Suppressor macrophage treated with lipopolysaccharide for 4 hours (primary cell): ENCODE results near the gene CCPG1.
A peak's percentile ranks its signal among the peaks of the same experiment; 100 is the strongest.
"Not testable (repeated sequence)": the region's sequence is repeated elsewhere in the genome, so short reads cannot be mapped to it uniquely, and the experiment has no call there.

Experiments
- DNase-seq: peaks from one replicate; pipeline ENCODE4 v3.0.0-alpha.2; 2020

The CCPG1 gene, protein sequence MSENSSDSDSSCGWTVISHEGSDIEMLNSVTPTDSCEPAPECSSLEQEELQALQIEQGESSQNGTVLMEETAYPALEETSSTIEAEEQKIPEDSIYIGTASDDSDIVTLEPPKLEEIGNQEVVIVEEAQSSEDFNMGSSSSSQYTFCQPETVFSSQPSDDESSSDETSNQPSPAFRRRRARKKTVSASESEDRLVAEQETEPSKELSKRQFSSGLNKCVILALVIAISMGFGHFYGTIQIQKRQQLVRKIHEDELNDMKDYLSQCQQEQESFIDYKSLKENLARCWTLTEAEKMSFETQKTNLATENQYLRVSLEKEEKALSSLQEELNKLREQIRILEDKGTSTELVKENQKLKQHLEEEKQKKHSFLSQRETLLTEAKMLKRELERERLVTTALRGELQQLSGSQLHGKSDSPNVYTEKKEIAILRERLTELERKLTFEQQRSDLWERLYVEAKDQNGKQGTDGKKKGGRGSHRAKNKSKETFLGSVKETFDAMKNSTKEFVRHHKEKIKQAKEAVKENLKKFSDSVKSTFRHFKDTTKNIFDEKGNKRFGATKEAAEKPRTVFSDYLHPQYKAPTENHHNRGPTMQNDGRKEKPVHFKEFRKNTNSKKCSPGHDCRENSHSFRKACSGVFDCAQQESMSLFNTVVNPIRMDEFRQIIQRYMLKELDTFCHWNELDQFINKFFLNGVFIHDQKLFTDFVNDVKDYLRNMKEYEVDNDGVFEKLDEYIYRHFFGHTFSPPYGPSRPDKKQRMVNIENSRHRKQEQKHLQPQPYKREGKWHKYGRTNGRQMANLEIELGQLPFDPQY

DNA sequence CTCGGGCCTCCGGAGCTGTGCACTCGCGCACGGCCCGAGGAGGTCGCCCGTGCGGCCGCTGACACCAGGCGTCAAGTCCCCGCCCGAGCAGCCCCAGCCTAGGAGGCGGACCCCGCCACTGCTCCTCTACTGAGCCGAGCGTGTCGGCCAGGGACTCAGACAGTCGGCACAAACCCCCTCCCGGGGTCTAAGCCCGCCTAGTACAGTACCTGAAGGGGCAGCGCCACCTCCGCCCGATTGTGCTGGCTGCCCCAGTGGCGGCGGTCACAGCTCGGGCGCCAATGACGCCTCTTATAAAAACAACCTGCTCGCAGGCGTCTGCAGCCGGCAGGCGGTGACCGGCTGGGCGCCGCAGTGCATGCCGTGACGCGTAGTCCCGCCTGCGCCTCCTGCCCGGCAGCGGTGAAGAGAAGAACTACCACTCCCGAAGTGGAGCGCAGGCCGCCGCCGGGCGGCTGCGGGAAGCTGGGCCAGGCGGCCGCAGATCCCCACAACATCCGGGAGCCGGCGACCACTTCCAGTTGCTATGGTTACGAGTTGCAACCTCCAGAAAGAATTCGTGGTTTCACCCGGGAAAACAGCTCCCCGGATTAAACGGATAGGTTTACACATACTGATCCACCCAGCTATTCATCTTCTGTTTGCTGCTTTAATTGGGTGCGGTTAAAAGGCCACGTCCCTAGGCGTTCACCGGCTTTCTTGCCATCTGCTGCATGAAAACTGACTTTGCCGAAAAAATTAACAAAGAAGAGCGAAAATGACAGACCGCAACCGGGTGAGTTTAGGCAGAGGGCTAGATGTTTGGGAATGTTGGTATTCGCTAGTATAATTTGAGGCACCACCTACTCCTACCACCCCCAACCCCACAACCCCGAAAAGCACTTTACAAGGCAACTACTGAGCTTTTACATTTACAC, at the start of gene CCPG1, which contains the start of gene PIERCE2:
CCPG1 (minus strand) TSS at position 348 of the 917 bp plus-strand sequence. CDS start 18,935 bp downstream, outside the sequence.
PIERCE2 (plus strand) TSS at position 484 of the 917 bp plus-strand sequence; CDS start at position 758, 274 bp downstream.
- DNase-seq = peak; percentile 96

DNA sequence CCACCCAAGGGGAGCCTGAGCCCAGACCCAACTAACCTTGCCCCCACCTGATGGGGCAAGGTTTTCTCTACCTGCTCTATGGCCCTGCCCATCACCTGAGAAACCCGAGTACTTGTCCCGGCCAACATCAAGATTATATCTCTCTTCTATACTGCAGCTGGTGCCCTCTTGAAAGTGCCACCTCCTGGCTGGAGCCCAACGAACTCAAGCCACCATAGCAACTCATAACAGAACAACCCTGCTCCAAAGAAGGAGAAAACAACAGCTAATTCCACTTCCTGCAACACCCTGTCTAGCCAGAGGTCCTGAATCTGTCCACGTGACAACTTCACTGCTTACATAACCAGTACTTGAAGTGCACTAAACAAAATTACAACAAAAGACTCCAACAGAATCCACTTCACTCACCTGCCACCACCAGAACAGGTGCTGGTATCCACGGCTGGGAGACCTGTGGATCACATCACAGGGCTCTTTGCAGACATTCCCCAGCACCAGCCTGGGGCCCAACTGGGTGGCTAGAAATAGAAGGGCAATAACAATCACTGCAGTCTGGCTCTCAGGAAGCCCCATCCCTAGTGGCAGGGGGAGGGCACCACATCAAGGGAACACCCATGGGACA, 49.4 kb upstream of the CCPG1 start:
- no peak for DNase-seq

DNA sequence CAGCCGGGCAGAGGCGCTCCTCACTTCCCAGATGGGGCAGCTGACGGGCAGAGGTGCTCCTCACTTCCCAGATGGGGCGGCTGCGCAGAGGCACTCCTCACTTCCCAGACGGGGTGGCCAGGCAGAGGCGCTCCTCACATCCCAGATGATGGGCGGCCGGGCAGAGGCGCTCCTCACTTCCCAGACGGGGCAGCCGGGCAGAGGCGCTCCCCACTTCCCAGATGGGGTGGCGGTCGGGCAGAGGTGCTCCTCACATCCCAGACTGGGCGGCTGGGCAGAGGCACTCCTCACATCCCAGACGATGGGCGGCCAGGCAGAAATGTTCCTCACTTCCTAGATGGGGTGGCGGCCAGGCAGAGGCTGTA, 38.9 kb upstream of the CCPG1 start:
- not testable (repeated sequence) for DNase-seq

DNA sequence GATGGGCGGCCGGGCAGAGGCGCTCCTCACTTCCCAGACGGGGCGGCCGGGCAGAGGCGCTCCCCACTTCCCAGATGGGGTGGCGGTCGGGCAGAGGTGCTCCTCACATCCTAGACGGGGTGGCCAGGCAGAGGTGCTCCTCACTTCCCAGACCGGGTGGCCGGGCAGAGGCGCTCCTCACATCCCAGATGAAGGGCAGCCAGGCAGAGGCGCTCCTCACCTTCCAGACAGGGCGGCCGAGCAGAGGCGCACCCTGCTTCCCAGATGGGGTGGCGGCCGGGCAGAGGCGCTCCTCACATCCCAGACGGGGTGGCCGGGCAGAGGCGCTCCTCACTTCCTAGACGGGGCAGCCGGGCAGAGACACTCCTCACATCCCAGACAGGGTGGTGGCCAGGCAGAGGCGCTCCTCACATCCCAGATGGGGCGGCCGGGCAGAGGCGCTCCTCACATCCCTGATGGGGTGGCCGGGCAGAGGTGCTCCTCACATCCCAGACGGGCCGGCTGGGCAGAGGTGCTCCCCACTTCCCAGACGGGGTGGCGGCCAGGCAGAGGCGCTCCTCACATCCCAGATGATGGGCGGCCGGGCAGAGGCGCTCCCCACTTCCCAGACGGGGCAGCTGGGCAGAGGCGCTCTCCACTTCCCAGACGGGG, 38.3 kb upstream of the CCPG1 start:
- DNase-seq = not testable (repeated sequence)

DNA sequence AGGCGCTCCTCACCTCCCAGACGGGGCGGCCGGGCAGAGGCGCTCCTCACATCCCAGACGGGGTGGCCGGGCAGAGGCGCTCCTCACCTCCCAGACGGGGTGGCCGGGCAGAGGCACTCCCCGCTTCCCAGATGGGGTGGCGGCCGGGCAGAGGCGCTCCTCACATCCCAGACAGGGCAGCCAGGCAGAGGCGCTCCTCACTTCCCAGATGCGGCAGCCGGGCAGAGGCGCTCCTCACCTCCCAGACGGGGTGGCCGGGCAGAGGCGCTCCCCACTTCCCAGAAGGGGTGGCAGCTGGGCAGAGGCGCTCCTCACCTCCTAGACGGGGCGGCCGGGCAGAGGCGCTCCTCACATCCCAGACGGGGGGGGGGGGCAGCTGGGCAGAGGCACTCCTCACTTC, 37.8 kb upstream of the CCPG1 start:
- not testable (repeated sequence) for DNase-seq

DNA sequence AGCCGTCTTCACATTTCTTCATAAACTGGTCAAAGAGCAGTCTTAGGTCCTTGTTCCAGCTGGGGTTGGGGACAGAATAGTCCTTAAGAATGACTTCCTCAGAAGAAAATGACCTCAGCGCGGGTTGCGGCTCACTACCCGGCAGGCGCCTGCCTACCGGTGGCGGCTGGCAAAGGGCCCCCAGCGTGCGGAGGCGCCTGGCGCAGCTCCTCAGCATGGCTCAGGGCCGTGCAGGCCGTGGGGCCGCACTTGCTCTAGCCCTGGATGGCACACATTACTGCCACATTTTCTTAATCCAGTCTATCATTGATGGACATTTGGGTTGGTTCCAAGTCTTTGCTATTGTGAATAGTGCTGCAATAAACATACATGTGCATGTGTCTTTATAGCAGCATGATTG, 35.0 kb upstream of the CCPG1 start:
- DNase-seq = not testable (repeated sequence)

DNA sequence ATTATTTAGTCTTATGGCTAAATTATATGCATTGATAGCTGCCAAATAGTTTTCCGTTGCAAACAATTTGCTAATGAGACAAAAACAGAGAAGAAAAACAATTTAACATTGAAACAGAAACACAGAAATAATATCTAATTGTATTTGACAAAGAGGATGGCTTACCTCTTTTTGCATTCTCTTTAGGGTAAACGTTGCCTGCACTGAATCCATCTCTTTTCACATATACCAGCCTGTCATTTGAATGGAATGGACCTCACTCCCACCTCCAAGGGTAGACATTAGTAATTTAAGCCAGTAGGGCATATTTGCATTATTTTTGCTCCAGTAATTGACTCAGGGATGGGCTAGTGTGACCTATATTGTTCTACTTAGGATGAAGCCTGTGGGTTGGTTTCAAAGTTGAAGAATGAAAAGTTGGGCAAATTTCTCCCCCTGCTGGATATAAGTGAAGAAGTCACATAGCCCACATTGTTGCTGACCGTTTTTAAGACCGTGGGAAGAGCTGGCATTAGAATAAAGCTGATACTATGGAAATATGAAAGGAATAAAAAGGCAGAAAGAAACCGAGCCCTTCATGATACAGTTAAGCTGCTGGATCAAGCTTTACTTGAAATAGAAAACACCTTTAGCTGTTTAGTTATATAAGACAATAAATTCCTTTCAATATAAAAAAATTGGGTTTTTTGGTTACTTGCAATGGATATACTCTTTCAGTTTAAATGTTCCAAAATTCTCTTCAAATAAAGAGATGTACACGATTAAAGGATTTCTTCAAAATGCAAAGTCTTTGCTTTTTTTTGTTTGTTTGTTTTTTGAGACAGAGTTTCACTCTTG, 27.0 kb upstream of the CCPG1 start:
- DNase-seq = peak; percentile 58

DNA sequence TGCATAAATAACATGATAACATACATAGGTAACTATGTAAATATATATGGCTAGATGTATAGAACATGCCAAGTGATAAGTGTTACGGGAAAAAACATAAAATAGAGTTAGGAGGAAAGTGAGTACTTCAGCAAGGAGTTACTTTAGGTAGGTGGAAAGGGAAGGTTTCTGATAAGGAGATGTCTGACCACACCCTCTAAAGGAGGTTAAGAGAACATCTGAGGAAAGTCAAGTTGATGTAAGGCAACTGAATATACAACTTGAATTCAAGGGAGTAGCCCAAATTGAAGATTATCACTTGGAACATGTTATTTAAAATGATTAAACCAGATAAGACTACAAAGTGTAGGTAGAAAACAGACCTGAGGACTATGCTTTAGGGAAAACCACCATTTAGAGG, 13.9 kb upstream of the CCPG1 start:
- no peak for DNase-seq

DNA sequence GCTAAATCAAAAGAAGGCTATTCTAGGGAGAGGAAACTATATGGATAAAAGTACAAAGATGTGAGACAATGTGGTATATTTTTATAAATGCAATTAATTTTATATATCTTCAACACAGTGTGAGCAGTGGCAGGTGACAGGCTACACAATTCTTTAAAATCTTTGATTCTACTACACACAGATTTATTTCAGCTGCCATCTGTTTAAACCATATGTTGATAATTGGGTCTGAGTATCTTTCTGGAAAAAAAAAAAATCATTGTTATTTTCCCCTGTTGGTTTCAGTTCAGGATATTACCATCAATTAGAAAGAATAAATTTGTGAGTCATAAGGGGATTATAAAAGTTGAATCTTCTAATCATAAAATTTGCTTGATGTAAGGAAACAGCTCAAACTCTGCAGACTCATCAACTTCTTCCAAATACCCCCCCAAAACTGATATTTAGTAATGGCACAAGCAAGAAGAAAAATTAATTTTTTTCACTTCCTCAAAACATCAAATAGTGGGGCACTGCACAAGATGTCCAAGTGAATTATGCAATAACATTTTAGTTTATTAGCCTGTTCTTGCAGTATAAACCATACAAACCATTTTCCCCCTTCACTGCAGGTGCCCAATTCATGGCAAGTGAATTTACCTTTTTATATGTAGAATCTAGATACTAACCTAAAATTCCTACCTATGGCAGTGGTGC, 12.2 kb upstream of the CCPG1 start:
- DNase-seq = no peak

DNA sequence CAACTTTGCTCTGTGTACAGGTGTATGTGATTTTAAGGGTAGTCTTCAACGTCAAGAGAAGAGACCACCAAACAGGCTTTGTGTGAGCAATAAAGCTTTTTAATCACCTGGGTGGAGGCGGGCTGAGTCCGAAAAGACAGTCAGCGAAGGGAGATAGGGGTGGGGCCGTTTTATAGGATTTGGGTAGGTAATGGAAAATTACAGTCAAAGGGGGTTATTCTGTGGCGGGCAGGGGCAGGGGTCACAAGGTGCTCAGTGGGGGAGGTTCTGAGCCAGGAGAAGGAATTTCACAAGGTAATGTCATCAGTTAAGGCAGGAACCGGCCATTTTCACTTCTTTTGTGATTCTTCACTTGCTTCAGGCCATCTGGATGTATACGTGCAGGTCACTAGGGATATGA, 9.5 kb upstream of the CCPG1 start:
- DNase-seq = not testable (repeated sequence)

DNA sequence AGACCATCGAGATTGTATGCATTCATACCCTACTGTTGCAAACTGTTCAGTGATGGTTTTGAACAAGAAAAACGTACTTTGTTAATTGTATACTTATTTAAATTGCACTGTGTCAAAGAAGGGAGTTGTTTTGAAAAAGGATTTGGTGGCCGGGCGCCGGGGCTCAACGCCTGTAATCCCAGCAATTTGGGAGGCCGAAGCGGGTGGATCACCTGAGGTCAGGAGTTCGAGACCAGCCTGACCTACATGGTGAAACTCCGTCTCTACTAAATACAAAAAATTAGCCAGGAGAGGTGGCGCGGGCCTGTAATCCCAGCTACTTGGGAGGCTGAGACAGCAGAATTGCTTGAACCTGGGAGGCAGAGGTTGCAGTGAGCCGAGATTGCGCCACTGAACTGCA, 817 bp upstream of the CCPG1 start:
- not testable (repeated sequence) for DNase-seq

DNA sequence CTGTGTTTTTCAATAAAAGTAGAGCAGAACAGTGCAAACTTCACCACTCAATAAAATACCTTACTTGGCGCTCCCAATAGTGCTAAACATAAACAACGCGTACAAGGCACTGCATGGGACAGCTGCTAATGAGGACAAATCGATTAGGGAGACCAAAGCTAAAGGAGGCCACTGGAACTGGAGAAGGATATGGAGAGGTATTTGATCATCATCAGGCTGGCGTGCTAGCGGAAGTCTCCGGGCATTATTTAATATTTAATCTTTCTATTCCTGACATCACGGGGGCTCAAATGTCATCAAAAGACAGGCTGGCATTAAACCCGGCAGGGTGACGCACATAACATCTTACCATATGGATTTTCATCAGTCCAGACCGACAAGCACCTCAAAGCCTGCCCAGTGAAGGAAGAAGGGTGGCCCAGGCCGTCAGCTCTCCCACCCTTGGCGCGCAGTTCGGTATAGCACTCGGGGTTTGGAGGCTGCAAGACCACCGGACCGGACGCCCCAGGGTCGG, 604 bp downstream of the CCPG1 start:
- peak; percentile 65 for DNase-seq

DNA sequence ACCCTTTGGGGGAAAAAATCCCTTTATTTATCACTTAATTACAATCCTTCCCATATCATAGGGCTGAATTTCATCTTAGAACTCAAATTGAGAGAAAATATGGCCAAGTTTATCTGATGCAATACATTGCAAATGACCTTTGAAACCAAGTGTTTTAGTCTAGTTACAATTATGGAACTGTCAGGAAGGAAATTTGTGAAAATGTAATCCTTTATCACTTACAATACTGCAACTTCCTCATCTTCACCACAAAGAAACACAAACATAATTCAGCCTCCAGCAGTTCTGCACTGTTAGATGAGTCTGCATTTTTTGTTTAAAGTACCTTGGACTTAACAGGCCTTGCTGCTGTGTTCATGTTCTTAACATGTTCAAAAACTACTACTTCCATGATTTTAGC, 4.6 kb downstream of the CCPG1 start:
- peak; percentile 68 for DNase-seq

DNA sequence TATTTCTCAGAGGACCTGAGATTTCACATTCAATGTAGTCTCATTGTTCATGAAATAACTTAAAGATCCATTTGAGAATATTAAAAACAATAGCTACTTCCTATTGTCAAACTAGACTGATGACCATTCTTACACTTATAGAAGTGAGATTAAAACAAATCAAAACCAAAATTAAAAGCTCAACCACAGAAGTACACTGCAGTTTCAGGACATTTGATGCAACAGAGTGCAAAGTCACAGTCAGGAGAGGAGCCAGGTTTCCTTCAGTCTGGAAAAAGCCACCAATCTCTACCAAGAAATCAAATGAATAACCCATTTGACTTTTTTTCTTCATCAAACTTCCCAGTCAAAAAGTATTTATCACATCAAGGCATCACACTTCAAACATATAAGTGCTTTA, 5.5 kb downstream of the CCPG1 start:
- DNase-seq = peak; percentile 69

DNA sequence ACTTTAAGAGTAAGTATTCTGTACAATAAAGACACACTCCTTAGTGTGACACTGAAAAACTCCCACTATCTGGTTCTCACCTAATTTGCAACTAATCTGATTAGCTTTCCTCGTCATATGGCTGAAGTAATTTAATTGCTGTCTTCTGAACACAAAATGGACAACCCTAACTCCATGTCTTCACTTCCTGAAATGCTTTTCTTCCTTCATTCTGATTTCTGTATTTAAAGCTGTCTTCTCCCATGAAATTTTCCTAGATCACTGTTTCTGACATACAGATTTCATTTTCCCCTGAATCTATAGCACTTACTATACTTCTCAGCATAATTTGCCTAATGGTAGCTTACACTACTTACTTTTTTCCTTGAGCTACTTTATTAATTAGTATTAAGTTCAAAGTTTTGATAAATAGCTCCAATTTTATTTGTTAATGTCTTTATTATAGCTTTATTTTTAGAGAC, 6.3 kb downstream of the CCPG1 start:
- DNase-seq = no peak

DNA sequence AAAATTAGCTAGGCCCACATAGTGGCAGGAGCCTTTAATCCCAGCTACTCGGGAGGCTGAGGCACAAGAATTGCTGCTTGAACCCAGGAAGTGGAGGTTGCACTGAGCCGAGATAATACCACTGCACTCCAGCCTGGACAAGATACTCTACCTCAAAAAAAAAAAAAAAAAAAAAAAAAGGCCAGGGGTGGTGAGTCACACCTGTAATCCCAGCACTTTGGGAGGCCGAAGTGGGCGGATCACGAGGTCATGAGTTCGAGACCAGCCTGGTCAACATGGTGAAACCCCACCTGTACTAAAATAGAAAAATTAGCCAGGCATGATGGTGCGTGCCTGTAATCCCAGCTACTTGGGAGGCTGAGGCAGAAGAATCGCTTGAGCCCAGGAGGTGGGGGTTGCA, 8.1 kb downstream of the CCPG1 start:
- DNase-seq = not testable (repeated sequence)

DNA sequence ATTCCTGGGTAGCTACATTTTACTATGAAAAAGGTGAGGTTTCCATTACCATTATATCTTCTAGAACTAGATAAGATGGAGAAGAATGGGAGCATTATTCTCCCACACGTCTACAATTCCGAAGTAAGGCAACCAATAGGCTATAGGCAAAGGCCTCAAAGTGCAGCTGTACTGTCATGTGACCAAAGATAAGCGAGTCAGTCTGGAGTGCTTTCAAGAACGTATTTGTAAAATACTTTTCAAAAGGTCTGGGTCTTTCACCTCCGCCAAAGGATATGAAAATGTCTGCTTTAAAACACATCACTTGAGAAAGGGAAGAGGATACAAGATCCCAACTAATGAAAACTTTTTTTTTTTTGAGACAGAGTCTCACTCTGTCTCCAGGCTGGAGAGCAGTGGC, 9.9 kb downstream of the CCPG1 start:
- no peak for DNase-seq

DNA sequence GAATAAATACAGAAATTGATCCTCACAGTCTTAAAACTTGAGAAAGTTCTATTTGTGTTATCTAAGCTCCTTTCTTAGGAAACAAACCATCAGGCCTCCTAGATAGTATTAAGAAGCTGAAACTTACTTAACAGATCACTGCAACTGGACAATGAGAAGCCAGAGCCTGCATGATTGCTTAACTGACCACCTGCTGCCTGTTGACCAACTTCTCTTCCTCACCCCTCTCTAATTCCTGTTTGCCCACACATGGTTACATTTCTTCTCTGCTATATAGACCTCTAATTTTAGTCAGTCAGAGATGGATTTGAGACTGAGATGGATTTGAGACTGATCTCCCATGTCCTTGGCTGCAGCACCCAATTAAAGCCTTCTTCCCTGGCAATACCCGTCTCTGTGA, 13.5 kb downstream of the CCPG1 start:
- DNase-seq = peak; percentile 56

DNA sequence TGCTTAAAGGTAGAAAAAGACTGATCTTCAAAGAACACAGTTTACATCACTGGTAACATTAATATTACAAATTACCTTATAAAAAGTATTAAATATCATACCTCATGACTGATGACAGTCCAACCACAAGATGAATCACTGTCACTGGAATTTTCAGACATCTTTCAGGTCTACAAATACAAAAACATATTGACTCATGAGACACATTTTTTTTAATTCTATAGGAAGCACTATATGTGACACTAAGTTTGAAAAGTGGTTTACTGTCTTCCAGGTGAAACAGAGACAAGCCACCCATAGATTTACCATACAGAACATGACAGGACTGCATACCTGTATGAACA, 18.9 kb downstream of the CCPG1 start:
- DNase-seq = no peak

DNA sequence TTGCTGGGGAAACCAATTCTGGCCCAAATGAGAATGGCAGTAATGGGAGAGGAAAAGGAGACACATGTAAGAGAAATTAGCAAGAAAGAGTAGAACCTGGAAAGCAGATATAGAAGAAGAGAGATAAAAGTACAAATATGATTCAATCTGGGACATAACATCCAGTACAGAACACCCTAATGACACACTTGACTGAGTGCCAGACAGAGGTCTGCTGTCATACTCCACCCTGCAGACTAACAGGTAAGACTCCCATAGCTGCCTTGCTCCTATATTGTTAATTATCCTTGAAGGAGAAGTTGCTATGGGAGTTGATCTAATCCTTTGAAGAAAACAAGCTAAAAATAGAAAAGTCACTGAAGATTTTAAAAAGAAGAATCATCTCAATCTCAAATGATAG, 21.1 kb downstream of the CCPG1 start:
- no peak for DNase-seq
